Liver (tissue), 3 donors: ENCODE results near the gene MAPK4.

Source experiments
- CTCF ChIP-seq: fragments of 150-350 bp; IDR thresholded peaks from 2 replicates; pipeline ENCODE4 v1.5.1; 2017; ENCODE audit warnings: improper control_type of control experiment, low read depth, low read length; ENCODE audit not compliant: missing input control
- EGR1 ChIP-seq, 2 donors: IDR thresholded peaks; 2 replicates each; pipeline ENCODE4 v1.6.1; 2016 to 2018; ENCODE audit warnings: antibody characterized with exemption in 2 of 2, low read depth in 2 of 2
- FOXA2 ChIP-seq: IDR thresholded peaks from 2 replicates; pipeline ENCODE4 v1.6.1; 2016; ENCODE audit warnings: antibody characterized with exemption
- GABPA ChIP-seq, 2 donors: IDR thresholded peaks in 1 of 2; conservative IDR thresholded peaks in 1 of 2; 2 replicates each; pipeline ENCODE4 v1.6.1; 2016; ENCODE audit warnings: antibody characterized with exemption in 2 of 2, mild to moderate bottlenecking in 1 of 2, moderate library complexity in 1 of 2
- JUND ChIP-seq, 2 donors: IDR thresholded peaks; 2 replicates each; pipeline ENCODE4 v1.6.1; 2016; ENCODE audit warnings: antibody characterized with exemption in 2 of 2
- RAD21 ChIP-seq, 2 donors: IDR thresholded peaks; 2 replicates each; pipeline ENCODE4 v1.6.1; 2016; ENCODE audit warnings: antibody characterized with exemption in 2 of 2, mild to moderate bottlenecking in 2 of 2
- YY1 ChIP-seq: IDR thresholded peaks from 2 replicates; pipeline ENCODE4 v1.6.1; 2016; ENCODE audit warnings: antibody characterized with exemption, mild to moderate bottlenecking
- TF ChIP-seq, protein P1 (sequence below): IDR thresholded peaks from 2 replicates; pipeline ENCODE4 v1.6.1; 2016; ENCODE audit warnings: antibody characterized with exemption
- TF ChIP-seq, protein P2 (sequence below): IDR thresholded peaks from 2 replicates; pipeline ENCODE4 v1.6.1; 2016; ENCODE audit warnings: antibody characterized with exemption, mild to moderate bottlenecking
- donor health status: healthy.
- donor health status: healthy.

GRCh38 chr18:50745945-50746344 lies 186.1 kb downstream of the MAPK4 start:
- TF ChIP-seq EGR1 (IDR thresholded peaks at IDR 0.05; ENCODE audit: low read depth in 2 of 2) = no peak
- TF ChIP-seq FOXA2 = no peak
- TF ChIP-seq RAD21 (IDR thresholded peaks at IDR 0.05) = no peak
- TF ChIP-seq CTCF = no peak
- TF ChIP-seq, protein P1, sequence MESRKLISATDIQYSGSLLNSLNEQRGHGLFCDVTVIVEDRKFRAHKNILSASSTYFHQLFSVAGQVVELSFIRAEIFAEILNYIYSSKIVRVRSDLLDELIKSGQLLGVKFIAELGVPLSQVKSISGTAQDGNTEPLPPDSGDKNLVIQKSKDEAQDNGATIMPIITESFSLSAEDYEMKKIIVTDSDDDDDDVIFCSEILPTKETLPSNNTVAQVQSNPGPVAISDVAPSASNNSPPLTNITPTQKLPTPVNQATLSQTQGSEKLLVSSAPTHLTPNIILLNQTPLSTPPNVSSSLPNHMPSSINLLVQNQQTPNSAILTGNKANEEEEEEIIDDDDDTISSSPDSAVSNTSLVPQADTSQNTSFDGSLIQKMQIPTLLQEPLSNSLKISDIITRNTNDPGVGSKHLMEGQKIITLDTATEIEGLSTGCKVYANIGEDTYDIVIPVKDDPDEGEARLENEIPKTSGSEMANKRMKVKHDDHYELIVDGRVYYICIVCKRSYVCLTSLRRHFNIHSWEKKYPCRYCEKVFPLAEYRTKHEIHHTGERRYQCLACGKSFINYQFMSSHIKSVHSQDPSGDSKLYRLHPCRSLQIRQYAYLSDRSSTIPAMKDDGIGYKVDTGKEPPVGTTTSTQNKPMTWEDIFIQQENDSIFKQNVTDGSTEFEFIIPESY = no peak
- TF ChIP-seq GABPA (IDR thresholded peaks at IDR 0.05 in 1 of 2, conservative IDR thresholded peaks at IDR 0.05 in 1 of 2) = no peak
- TF ChIP-seq JUND (IDR thresholded peaks at IDR 0.05) = no peak
- TF ChIP-seq, protein P2, sequence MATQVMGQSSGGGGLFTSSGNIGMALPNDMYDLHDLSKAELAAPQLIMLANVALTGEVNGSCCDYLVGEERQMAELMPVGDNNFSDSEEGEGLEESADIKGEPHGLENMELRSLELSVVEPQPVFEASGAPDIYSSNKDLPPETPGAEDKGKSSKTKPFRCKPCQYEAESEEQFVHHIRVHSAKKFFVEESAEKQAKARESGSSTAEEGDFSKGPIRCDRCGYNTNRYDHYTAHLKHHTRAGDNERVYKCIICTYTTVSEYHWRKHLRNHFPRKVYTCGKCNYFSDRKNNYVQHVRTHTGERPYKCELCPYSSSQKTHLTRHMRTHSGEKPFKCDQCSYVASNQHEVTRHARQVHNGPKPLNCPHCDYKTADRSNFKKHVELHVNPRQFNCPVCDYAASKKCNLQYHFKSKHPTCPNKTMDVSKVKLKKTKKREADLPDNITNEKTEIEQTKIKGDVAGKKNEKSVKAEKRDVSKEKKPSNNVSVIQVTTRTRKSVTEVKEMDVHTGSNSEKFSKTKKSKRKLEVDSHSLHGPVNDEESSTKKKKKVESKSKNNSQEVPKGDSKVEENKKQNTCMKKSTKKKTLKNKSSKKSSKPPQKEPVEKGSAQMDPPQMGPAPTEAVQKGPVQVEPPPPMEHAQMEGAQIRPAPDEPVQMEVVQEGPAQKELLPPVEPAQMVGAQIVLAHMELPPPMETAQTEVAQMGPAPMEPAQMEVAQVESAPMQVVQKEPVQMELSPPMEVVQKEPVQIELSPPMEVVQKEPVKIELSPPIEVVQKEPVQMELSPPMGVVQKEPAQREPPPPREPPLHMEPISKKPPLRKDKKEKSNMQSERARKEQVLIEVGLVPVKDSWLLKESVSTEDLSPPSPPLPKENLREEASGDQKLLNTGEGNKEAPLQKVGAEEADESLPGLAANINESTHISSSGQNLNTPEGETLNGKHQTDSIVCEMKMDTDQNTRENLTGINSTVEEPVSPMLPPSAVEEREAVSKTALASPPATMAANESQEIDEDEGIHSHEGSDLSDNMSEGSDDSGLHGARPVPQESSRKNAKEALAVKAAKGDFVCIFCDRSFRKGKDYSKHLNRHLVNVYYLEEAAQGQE = no peak
- no peak for TF ChIP-seq YY1
